ENCODE data around the gene FGFBP3. TPM values are rescaled to one million over a fixed set of nuclear protein-coding genes. Genes with fewer than 3 reads are reported as not detected.

FGFBP3 gene
- total RNA-seq, 1 donor from 2014 or later = 0.22 TPM

DNA sequence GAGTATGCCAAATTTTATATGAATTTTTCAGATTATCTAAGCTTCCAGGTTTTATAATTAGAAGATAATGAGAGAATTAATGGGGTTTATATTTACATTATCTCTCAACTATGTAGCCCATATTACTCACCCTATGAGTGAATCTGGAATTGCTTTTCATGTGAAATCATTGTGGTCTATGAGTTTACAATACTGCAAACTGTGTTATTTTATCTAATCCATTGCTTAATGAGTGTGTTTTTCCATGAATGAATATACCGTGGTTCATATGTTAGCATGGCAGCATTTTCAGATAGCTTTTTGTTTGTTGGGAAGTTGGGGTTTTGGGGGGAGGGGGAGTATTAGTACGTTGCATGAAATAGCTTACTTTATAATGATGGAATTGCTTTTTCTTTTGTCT is 44.5 kb downstream of the FGFBP3 start:
- intact Hi-C loops (cut with micrococcal nuclease) = no loop called here
- DNase-seq = no peak
- Histone ChIP-seq H3K27ac (replicated peaks) (no peak overlapping the region), H3K27me3 (ENCODE audit: low read depth) (no peaks in the 10 kb centered on the region), H3K9me3 (replicated peaks) (no peaks in the 10 kb centered on the region), H3K4me1 (no peaks in the 10 kb centered on the region), H3K36me3 (peaks cover 46% of the 10 kb centered on the region), H3K4me3 (no peak overlapping the region)
- TF ChIP-seq, protein P1, sequence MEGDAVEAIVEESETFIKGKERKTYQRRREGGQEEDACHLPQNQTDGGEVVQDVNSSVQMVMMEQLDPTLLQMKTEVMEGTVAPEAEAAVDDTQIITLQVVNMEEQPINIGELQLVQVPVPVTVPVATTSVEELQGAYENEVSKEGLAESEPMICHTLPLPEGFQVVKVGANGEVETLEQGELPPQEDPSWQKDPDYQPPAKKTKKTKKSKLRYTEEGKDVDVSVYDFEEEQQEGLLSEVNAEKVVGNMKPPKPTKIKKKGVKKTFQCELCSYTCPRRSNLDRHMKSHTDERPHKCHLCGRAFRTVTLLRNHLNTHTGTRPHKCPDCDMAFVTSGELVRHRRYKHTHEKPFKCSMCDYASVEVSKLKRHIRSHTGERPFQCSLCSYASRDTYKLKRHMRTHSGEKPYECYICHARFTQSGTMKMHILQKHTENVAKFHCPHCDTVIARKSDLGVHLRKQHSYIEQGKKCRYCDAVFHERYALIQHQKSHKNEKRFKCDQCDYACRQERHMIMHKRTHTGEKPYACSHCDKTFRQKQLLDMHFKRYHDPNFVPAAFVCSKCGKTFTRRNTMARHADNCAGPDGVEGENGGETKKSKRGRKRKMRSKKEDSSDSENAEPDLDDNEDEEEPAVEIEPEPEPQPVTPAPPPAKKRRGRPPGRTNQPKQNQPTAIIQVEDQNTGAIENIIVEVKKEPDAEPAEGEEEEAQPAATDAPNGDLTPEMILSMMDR (IDR thresholded peaks at IDR 0.05; ENCODE audit: borderline replicate concordance) = no peak

DNA sequence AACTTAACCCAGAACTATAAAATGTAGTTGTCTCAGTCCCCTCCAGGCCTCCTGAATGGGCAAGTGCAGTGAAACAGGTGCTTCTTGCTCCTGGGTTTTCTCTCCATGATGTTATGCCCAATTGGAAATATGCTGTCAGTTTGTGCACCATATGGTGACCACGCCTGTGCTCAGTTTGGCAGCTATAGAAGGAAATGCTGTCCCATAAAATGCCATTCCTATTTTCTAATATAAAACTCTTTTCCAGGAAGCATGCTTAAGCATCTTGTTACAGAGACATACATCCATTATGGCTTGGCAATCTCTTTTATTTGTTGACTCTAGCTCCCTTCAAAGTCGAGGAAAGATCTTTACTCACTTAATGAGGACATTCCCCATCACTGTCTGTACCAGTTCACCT is 45.2 kb downstream of the FGFBP3 start:
- H3K4me3 ChIP-seq = no peak overlapping the region
- intact Hi-C loops (cut with micrococcal nuclease) = no loop called here

DNA sequence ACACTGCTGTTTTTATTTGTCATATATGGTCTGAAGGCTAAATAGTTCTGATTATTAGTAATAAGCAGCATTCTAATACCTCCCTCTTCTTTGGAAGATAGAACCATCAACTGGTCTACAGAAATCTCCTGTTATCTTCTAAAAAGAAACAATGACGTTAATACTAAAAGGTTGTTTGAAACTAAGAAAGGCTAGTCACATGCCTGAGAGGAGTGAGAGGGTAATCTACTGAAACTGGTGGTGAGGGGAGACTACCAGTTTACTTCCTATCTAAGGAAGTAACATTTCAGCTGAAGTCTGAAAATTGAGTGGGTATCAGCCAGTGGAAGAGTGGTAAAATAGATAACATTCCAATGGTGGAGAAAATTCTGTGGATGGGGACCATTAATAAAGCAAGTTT is 48.4 kb downstream of the FGFBP3 start:
- H3K27ac ChIP-seq (replicated peaks) = no peak overlapping the region
- H3K9me3 ChIP-seq (replicated peaks) = no peaks in the 10 kb centered on the region
- no peaks in the 10 kb centered on the region for H3K4me1 ChIP-seq
- no peaks in the 10 kb centered on the region for H3K27me3 ChIP-seq (ENCODE audit: low read depth)
- DNase-seq = no peak
- TF ChIP-seq, protein P1 (IDR thresholded peaks at IDR 0.05; ENCODE audit: borderline replicate concordance) = no peak
- intact Hi-C loops (cut with micrococcal nuclease) = no loop called here
- H3K36me3 ChIP-seq = peaks cover 83% of the 10 kb centered on the region
- H3K4me3 ChIP-seq = no peak overlapping the region

More for the DNA sequence above, 45.2 kb downstream of the FGFBP3 start:
- Histone ChIP-seq H3K4me1 (no peaks in the 10 kb centered on the region), H3K27ac (replicated peaks) (no peak overlapping the region), H3K9me3 (replicated peaks) (no peaks in the 10 kb centered on the region), H3K27me3 (ENCODE audit: low read depth) (no peaks in the 10 kb centered on the region), H3K36me3 (peaks cover 52% of the 10 kb centered on the region)
- no peak for DNase-seq
- TF ChIP-seq, protein P1 (IDR thresholded peaks at IDR 0.05; ENCODE audit: borderline replicate concordance) = no peak

DNA sequence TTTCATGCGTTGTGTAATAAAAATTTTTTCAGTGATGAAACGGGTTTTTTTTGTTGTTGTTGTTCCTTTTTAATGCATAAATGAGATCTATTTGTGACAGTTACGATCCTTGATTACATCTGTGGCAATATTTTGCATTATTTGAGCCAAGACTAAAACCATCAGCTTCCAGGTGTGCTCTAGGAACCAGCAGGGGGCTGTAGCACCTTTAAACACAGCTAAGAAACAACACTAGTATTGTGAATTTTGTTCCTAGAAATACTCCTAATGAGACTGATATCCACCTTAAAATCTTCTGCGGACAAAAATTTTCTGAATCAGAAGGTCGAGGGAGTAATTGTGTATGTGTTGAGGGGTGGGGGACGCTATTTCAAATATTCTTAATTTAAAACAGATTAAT is 52.6 kb downstream of the FGFBP3 start:
- Histone ChIP-seq H3K9me3 (replicated peaks) (no peaks in the 10 kb centered on the region), H3K4me1 (no peaks in the 10 kb centered on the region), H3K4me3 (no peak overlapping the region), H3K27me3 (ENCODE audit: low read depth) (no peaks in the 10 kb centered on the region), H3K36me3 (peaks cover 95% of the 10 kb centered on the region), H3K27ac (replicated peaks) (no peak overlapping the region)
- no peak for DNase-seq
- TF ChIP-seq, protein P1 (IDR thresholded peaks at IDR 0.05; ENCODE audit: borderline replicate concordance) = no peak
- intact Hi-C loops (cut with micrococcal nuclease) = no loop called here

Other genes starting within 250 kb of the FGFBP3 start
- 13.8 TPM for gene TNKS2, start 111.1 kb downstream of the FGFBP3 start, total RNA-seq
- 11.7 TPM for gene BTAF1, start 14.3 kb upstream of the FGFBP3 start, total RNA-seq